Gastrocnemius medialis (tissue), 4 donors: ENCODE measurements around the gene PTER.

Source experiments
- POLR2A ChIP-seq, 2 donors: fragments of 450-650 bp; IDR thresholded peaks; one replicate each; pipeline ENCODE4 v1.6.1; 2017; ENCODE audit warnings: antibody characterized with exemption in 2 of 2, mild to moderate bottlenecking in 2 of 2, moderate library complexity in 2 of 2
- TF ChIP-seq, protein P1 (sequence below), 5 experiments: fragments of 450-650 bp in 3 of 5; fragments of 200-600 bp in 2 of 5; sonication (generic) in 2 of 5; IDR thresholded peaks in 4 of 5; conservative IDR thresholded peaks in 1 of 5; 1 replicate in 4 of 5; 2 replicates in 1 of 5; pipeline ENCODE4 v1.5.1; 2016 to 2019; ENCODE audit warnings: antibody characterized with exemption in 5 of 5, mild to moderate bottlenecking in 3 of 5, moderate library complexity in 3 of 5

DNA sequence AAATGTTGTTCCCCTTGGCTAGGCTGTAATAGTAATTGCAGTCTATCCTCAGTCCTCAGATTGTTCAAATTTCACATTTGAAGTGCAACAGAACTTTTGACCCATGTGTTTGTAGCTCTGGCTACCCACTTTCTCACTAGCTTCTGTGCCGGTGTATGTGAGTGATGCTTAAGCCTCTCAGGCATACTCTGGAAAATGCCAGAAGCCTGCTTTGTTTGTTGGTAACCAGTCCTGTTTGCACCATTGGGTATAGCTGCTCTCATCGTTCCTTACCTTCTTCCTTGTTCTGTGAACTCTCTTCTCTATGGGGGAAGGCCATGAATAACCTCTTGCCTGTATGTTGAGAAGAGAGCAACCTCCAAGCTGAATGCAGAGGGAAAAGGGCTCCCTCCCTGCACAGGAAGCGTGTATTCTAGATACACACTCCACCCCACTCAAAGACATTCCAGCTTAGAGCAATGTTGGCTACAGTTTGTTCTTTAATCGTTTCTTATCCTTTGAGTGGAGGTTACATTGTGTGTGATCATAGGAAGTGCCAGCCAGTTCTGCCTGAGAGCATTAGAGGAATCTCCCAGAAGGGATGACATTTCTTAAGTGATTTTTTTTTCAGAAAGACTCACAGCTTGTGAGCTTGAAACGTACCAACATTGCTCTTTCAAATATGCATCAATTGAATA lies 44.4 kb downstream of the PTER start:
- TF ChIP-seq, protein P1, sequence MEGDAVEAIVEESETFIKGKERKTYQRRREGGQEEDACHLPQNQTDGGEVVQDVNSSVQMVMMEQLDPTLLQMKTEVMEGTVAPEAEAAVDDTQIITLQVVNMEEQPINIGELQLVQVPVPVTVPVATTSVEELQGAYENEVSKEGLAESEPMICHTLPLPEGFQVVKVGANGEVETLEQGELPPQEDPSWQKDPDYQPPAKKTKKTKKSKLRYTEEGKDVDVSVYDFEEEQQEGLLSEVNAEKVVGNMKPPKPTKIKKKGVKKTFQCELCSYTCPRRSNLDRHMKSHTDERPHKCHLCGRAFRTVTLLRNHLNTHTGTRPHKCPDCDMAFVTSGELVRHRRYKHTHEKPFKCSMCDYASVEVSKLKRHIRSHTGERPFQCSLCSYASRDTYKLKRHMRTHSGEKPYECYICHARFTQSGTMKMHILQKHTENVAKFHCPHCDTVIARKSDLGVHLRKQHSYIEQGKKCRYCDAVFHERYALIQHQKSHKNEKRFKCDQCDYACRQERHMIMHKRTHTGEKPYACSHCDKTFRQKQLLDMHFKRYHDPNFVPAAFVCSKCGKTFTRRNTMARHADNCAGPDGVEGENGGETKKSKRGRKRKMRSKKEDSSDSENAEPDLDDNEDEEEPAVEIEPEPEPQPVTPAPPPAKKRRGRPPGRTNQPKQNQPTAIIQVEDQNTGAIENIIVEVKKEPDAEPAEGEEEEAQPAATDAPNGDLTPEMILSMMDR (IDR thresholded peaks at IDR 0.05 in 4 of 5, conservative IDR thresholded peaks at IDR 0.05 in 1 of 5), result no peak
- no peak for TF ChIP-seq POLR2A (IDR thresholded peaks at IDR 0.05)
